H1 (cell line): ENCODE data around the gene PDE9A. TPM values are rescaled to one million over a fixed set of nuclear protein-coding genes. Genes with fewer than 3 reads are reported as not detected.
"Not testable (repeated sequence)": the region's sequence is repeated elsewhere in the genome, so short reads cannot be mapped to it uniquely, and the experiment has no call there.

Experiments used
- CTCF ChIA-PET: fragments of 300-600 bp; sonication (Branson Sonifier 250); formaldehyde crosslinking; loops from one replicate; lab custom pipeline; 2021; ENCODE audit not compliant: partially characterized antibody; lab: Charles Lee
- POLR2A ChIA-PET: fragments of 300-600 bp; sonication (Branson Sonifier 250); formaldehyde crosslinking; loops from one replicate; lab custom pipeline; 2021; ENCODE audit warnings: inconsistent platforms; ENCODE audit not compliant: partially characterized antibody; lab: Charles Lee
- DNase-seq, 2 experiments: peaks; one replicate each; pipeline versions ENCODE4 v3.0.0 to v3.0.0-alpha.2; 2010 to 2022; ENCODE audit warnings: low spot score in 2 of 2, low read depth in 1 of 2, mixed read lengths in 1 of 2
- FAIRE-seq: peaks from 2 replicates; lab custom pipeline; 2011; peaks lifted over from hg19 to GRCh38; lab: Jason Lieb, UNC
- H2AFZ ChIP-seq: 2 replicates; pipeline ENCODE4 v1.8.1; 2012; ENCODE audit warnings: low read length, inconsistent platforms
- H2AK5ac ChIP-seq: 2 replicates; pipeline ENCODE4 v1.6.1; 2013; ENCODE audit warnings: low read depth, low read length
- H2BK120ac ChIP-seq: replicated peaks from 2 replicates; pipeline ENCODE3; 2013; ENCODE audit warnings: low read depth, low read length, inconsistent platforms
- H2BK12ac ChIP-seq: 2 replicates; pipeline ENCODE4 v1.6.1; 2013; ENCODE audit warnings: low read depth, low read length
- H2BK15ac ChIP-seq: 2 replicates; pipeline ENCODE4 v1.6.1; 2013; ENCODE audit warnings: low read length
- H2BK20ac ChIP-seq: 2 replicates; pipeline ENCODE4 v1.6.1; 2013; ENCODE audit warnings: low read length
- H2BK5ac ChIP-seq: 2 replicates; pipeline ENCODE4 v1.6.1; 2013; ENCODE audit warnings: low read depth, low read length
- H3K14ac ChIP-seq: 2 replicates; pipeline ENCODE4 v1.6.1; 2013; ENCODE audit warnings: inconsistent platforms; ENCODE audit not compliant: insufficient read length
- H3K18ac ChIP-seq: 2 replicates; pipeline ENCODE4 v1.6.1; 2013; ENCODE audit warnings: low read length; ENCODE audit errors: extremely low read depth
- H3K23ac ChIP-seq: 2 replicates; pipeline ENCODE4 v1.6.1; 2013; ENCODE audit warnings: inconsistent platforms; ENCODE audit not compliant: insufficient read length
- H3K23me2 ChIP-seq: 2 replicates; pipeline ENCODE4 v1.6.1; 2013; ENCODE audit warnings: low read depth, low read length
- H3K27ac ChIP-seq: 2 replicates; pipeline ENCODE4 v1.6.1; 2011; ENCODE audit warnings: low read depth, low read length, inconsistent platforms
- H3K27me3 ChIP-seq, 4 experiments: replicated peaks in 1 of 4; 1 replicate in 1 of 4; 2 replicates in 3 of 4; pipeline versions ENCODE4 v1.6.1 to v1.8.1; 2011 to 2013; ENCODE audit warnings: low read length in 3 of 4, mild to moderate bottlenecking in 3 of 4, inconsistent platforms in 2 of 4, mixed read lengths in 2 of 4, moderate library complexity in 1 of 4; ENCODE audit not compliant: control insufficient read depth in 3 of 4, insufficient read depth in 3 of 4; ENCODE audit errors: extremely low read depth in 1 of 4
- H3K36me3 ChIP-seq, 4 experiments: 2 replicates each; pipeline versions ENCODE4 v1.6.1 to v1.8.1; 2011 to 2013; ENCODE audit warnings: mild to moderate bottlenecking in 4 of 4, low read length in 3 of 4, moderate library complexity in 2 of 4, control low read depth in 1 of 4, inconsistent platforms in 1 of 4; ENCODE audit not compliant: insufficient read depth in 4 of 4, control insufficient read depth in 2 of 4
- H3K4ac ChIP-seq: replicated peaks from 2 replicates; pipeline ENCODE3; 2013; ENCODE audit warnings: low read length, low read depth, mixed read lengths, inconsistent platforms; ENCODE audit not compliant: insufficient read length
- H3K4me1 ChIP-seq, 4 experiments: replicated peaks in 1 of 4; 1 replicate in 1 of 4; 2 replicates in 3 of 4; pipeline versions ENCODE4 v1.6.1 to v1.8.1; 2011 to 2013; ENCODE audit warnings: low read length in 3 of 4, inconsistent platforms in 2 of 4, mixed read lengths in 1 of 4; ENCODE audit not compliant: insufficient read depth in 4 of 4, control insufficient read depth in 3 of 4
- H3K4me2 ChIP-seq, 2 experiments: 2 replicates each; pipeline versions ENCODE4 v1.6.1 to v1.8.1; 2011 to 2013; ENCODE audit warnings: low read depth in 2 of 2, low read length in 2 of 2, control low read depth in 1 of 2, inconsistent platforms in 1 of 2, mild to moderate bottlenecking in 1 of 2; ENCODE audit not compliant: insufficient read depth in 1 of 2
- H3K4me3 ChIP-seq, 4 experiments: fragments of 200-600, 300-600 bp in 1 of 4; sonication (generic), shearing (Covaris generic), sonication (Bioruptor Twin) in 1 of 4; 2 replicates each; pipeline versions ENCODE4 v1.5.1 to v1.8.1; 2011 to 2016; ENCODE audit warnings: low read length in 4 of 4, low read depth in 3 of 4, control low read depth in 2 of 4, inconsistent platforms in 2 of 4, mild to moderate bottlenecking in 2 of 4, mixed read lengths in 1 of 4, moderate library complexity in 1 of 4; ENCODE audit not compliant: insufficient read depth in 2 of 4; ENCODE audit errors: extremely low read depth in 1 of 4
- H3K56ac ChIP-seq: replicated peaks from 2 replicates; pipeline ENCODE3; 2013; ENCODE audit warnings: low read depth, mild to moderate bottlenecking, mixed read lengths, low read length, inconsistent platforms; ENCODE audit not compliant: insufficient read length
- H3K79me1 ChIP-seq: 2 replicates; pipeline ENCODE4 v1.6.1; 2013; ENCODE audit warnings: low read depth, low read length, control low read depth
- H3K79me2 ChIP-seq, 2 experiments: 2 replicates each; pipeline versions ENCODE4 v1.6.1 to v1.8.1; 2012 to 2013; ENCODE audit warnings: low read length in 2 of 2, mild to moderate bottlenecking in 2 of 2, inconsistent platforms in 1 of 2; ENCODE audit not compliant: insufficient read depth in 2 of 2, control insufficient read depth in 1 of 2
- H3K9ac ChIP-seq, 4 experiments: replicated peaks in 1 of 4; 1 replicate in 1 of 4; 2 replicates in 3 of 4; pipeline versions ENCODE4 v1.6.1 to v1.8.1; 2011 to 2013; ENCODE audit warnings: low read depth in 3 of 4, low read length in 3 of 4, control low read depth in 2 of 4, mild to moderate bottlenecking in 2 of 4, moderate library complexity in 2 of 4, inconsistent platforms in 1 of 4; ENCODE audit errors: extremely low read depth in 1 of 4
- H3K9me3 ChIP-seq, 2 experiments: 2 replicates each; pipeline versions ENCODE4 v1.6.1 to v1.8.1; 2012 to 2013; ENCODE audit warnings: mild to moderate bottlenecking in 2 of 2, moderate library complexity in 2 of 2, control low read depth in 1 of 2, inconsistent platforms in 1 of 2, low read depth in 1 of 2, low read length in 1 of 2, mixed read lengths in 1 of 2; ENCODE audit not compliant: insufficient read depth in 2 of 2
- H4K20me1 ChIP-seq, 2 experiments: replicated peaks in 1 of 2; 2 replicates each; pipeline versions ENCODE3 to v1.8.1; 2011 to 2013; ENCODE audit warnings: inconsistent platforms in 2 of 2, low read length in 2 of 2, mild to moderate bottlenecking in 1 of 2; ENCODE audit not compliant: insufficient read depth in 2 of 2, control insufficient read depth in 1 of 2
- H4K5ac ChIP-seq: 2 replicates; pipeline ENCODE4 v1.6.1; 2013; ENCODE audit warnings: low read length, low read depth, mixed read lengths, inconsistent platforms; ENCODE audit not compliant: insufficient read length
- H4K8ac ChIP-seq: 2 replicates; pipeline ENCODE4 v1.8.0; 2013; ENCODE audit warnings: mild to moderate bottlenecking, moderate library complexity, low read length, inconsistent platforms; ENCODE audit not compliant: insufficient read depth; ENCODE audit errors: extremely low read depth
- H4K91ac ChIP-seq: replicated peaks from 2 replicates; pipeline ENCODE3; 2013; ENCODE audit warnings: low read length, mixed read lengths, inconsistent platforms; ENCODE audit not compliant: insufficient read length
- CTCF ChIP-seq, 3 experiments: IDR thresholded peaks; 1 replicate in 2 of 3; 2 replicates in 1 of 3; pipeline versions ENCODE4 v1.5.1 to v1.6.1; 2011; ENCODE audit warnings: low read length in 3 of 3, mild to moderate bottlenecking in 3 of 3, inconsistent platforms in 2 of 3, low read depth in 1 of 3, moderate library complexity in 1 of 3; ENCODE audit not compliant: insufficient read depth in 1 of 3; ENCODE audit errors: control extremely low read depth in 1 of 3
- WGBS, 2 experiments: shearing (Covaris generic) in 1 of 2; methylation state at CpG; one replicate each; pipeline versions ENCODE4 v1.1.6 to v1.1.7; 2013 to 2015; ENCODE audit warnings: low lambda C conversion rate in 2 of 2, mixed read lengths in 2 of 2, inconsistent platforms in 1 of 2, low coverage in 1 of 2, missing lambda C conversion rate in 1 of 2; ENCODE audit not compliant: insufficient replicate concordance in 2 of 2, insufficient coverage in 1 of 2, insufficient read length in 1 of 2; ENCODE audit errors: extremely low coverage in 1 of 2, missing lambda C conversion rate in 1 of 2; 5-methylcytosine and 5-hydroxymethylcytosine counted together
- polyA plus RNA-seq, 7 experiments: library from polyadenylated mRNA; depleted of rRNA in 3 of 7; stranded (reverse) in 5 of 7; unstranded in 2 of 7; fragments of >200 nt in 5 of 7; fragments of 200-250 nt in 2 of 7; gene quantifications; 1 replicate in 5 of 7; 2 replicates in 1 of 7; 4 replicates in 1 of 7; pipeline versions ENCODE4 v1.2.1 to v1.2.3, GENCODE V29; 2011 to 2013; ENCODE audit warnings: missing spikeins in 2 of 7, mixed read lengths in 2 of 7
- total RNA-seq: library from RNA; stranded (reverse); fragmentation: NEBNext Ultra II Directional; extraction: Animal tissue kit (Norgen Biotek cat#: 25700); gene quantifications from 2 replicates; pipeline ENCODE4 v1.2.1, GENCODE V29; 2021

PDE9A gene
- total and polyA plus RNA-seq, 2 of the 8 experiments (the other 6 are each of a cell fraction or from before 2014, with no cell fraction given) = 39.2 to 45.9 TPM

GRCh38 chr21:42720484-42720883 lies 67.1 kb downstream of the PDE9A start:
- CTCF ChIA-PET = interaction anchor here (0.8 to 1.2 kb wide), 3 partner anchors 40 to 197 kb away, joined by 3 to 4 read pairs (median 3); no protein-coding TSS in a partner anchor
- H4K5ac ChIP-seq = not testable (repeated sequence)

More at GRCh38 chr21:42720484-42720883, 67.1 kb downstream of the PDE9A start:
- H2BK5ac ChIP-seq, H3K56ac ChIP-seq, H3K23ac ChIP-seq, DNase-seq, H3K23me2 ChIP-seq, H3K4ac ChIP-seq, H4K8ac ChIP-seq, FAIRE-seq, H2AFZ ChIP-seq, H3K18ac ChIP-seq, H2BK20ac ChIP-seq, H2BK12ac ChIP-seq, H4K91ac ChIP-seq, H3K79me2 ChIP-seq, H3K36me3 ChIP-seq, H3K27ac ChIP-seq, H3K9me3 ChIP-seq, H3K4me1 ChIP-seq, H3K79me1 ChIP-seq, H3K27me3 ChIP-seq, H3K9ac ChIP-seq, H3K4me2 ChIP-seq, H2BK15ac ChIP-seq, H3K14ac ChIP-seq, H3K4me3 ChIP-seq, H2AK5ac ChIP-seq, H2BK120ac ChIP-seq, H4K20me1 ChIP-seq: not testable (repeated sequence)
- peak in 2 of 3 experiments; percentile 16 to 23; a peak in 2 of 4 replicates for TF ChIP-seq CTCF (IDR thresholded peaks at IDR 0.05; ENCODE audit: control extremely low read depth in 1 of 3, insufficient read depth in 1 of 3, low read depth in 1 of 3, low read length in 3 of 3)
- WGBS, 2 experiments = 85% methylated on average over 11 of the region's 12 CpGs; no CpG with 5 or more reads in 1 of the 2 experiments
- POLR2A ChIA-PET = interaction anchor here (0.9 to 1.3 kb wide), 3 partner anchors 9 to 13 kb away, joined by 3 read pairs; no protein-coding TSS in a partner anchor
